Trophoblast cell (in vitro differentiated cells and primary cell): ENCODE results near the gene GRIN2A.

ENCODE experiments used
- DNase-seq, 2 donors: peaks; one replicate each; pipeline ENCODE4 v3.0.0-alpha.2; 2016
- H2AFZ ChIP-seq: 2 replicates; pipeline ENCODE4 v1.6.1; 2013; ENCODE audit warnings: low read length, moderate library complexity, mild to moderate bottlenecking; ENCODE audit not compliant: insufficient read depth, poor library complexity
- H2AK5ac ChIP-seq: 2 replicates; pipeline ENCODE4 v1.6.1; 2013; ENCODE audit warnings: mild to moderate bottlenecking, low read length
- H2BK120ac ChIP-seq: 2 replicates; pipeline ENCODE4 v1.6.1; 2013; ENCODE audit warnings: low read length, mild to moderate bottlenecking, moderate library complexity; ENCODE audit not compliant: insufficient read depth, poor library complexity
- H2BK12ac ChIP-seq: 2 replicates; pipeline ENCODE4 v1.6.1; 2013; ENCODE audit warnings: mild to moderate bottlenecking, low read length, moderate library complexity
- H2BK5ac ChIP-seq: 2 replicates; pipeline ENCODE4 v1.6.1; 2013; ENCODE audit warnings: low read length, low read depth, moderate library complexity, mild to moderate bottlenecking; ENCODE audit not compliant: poor library complexity
- H3K14ac ChIP-seq: 2 replicates; pipeline ENCODE4 v1.6.1; 2013; ENCODE audit warnings: mild to moderate bottlenecking, low read length
- H3K18ac ChIP-seq: 2 replicates; pipeline ENCODE4 v1.6.1; 2013; ENCODE audit warnings: mild to moderate bottlenecking, low read length
- H3K23ac ChIP-seq: 2 replicates; pipeline ENCODE4 v1.6.1; 2013; ENCODE audit warnings: low read length
- H3K27ac ChIP-seq: 2 replicates; pipeline ENCODE4 v1.5.1; 2013; ENCODE audit warnings: low read depth, mild to moderate bottlenecking, inconsistent platforms, low read length, moderate library complexity
- H3K27me3 ChIP-seq: 2 replicates; pipeline ENCODE4 v1.6.1; 2013; ENCODE audit warnings: inconsistent platforms, mild to moderate bottlenecking, low read length, moderate library complexity; ENCODE audit not compliant: insufficient read depth
- H3K36me3 ChIP-seq, 2 experiments: 1 replicate in 1 of 2; 2 replicates in 1 of 2; pipeline ENCODE4 v1.6.1; 2013; ENCODE audit warnings: low read length in 2 of 2, mild to moderate bottlenecking in 2 of 2, moderate library complexity in 1 of 2; ENCODE audit not compliant: insufficient read depth in 2 of 2, control insufficient read depth in 1 of 2
- H3K4ac ChIP-seq: 2 replicates; pipeline ENCODE4 v1.6.1; 2013; ENCODE audit warnings: low read depth, mild to moderate bottlenecking, low read length, moderate library complexity
- H3K4me1 ChIP-seq, 2 experiments: 1 replicate in 1 of 2; 2 replicates in 1 of 2; pipeline ENCODE4 v1.6.1; 2013; ENCODE audit warnings: low read length in 2 of 2, mild to moderate bottlenecking in 2 of 2, moderate library complexity in 1 of 2; ENCODE audit not compliant: insufficient read depth in 2 of 2, control insufficient read depth in 1 of 2
- H3K4me2 ChIP-seq: 2 replicates; pipeline ENCODE4 v1.6.1; 2013; ENCODE audit warnings: inconsistent platforms, mild to moderate bottlenecking, low read length, moderate library complexity
- H3K4me3 ChIP-seq: 2 replicates; pipeline ENCODE4 v1.5.1; 2013; ENCODE audit warnings: mild to moderate bottlenecking, low read depth, low read length, inconsistent platforms
- H3K79me1 ChIP-seq: one replicate; pipeline ENCODE4 v1.6.1; 2013; ENCODE audit warnings: low read length
- H3K79me2 ChIP-seq: 2 replicates; pipeline ENCODE4 v1.6.1; 2013; ENCODE audit warnings: low read length, mild to moderate bottlenecking; ENCODE audit not compliant: control insufficient read depth, insufficient read depth, poor library complexity
- H3K9ac ChIP-seq: 2 replicates; pipeline ENCODE4 v1.6.1; 2013; ENCODE audit warnings: mild to moderate bottlenecking, low read length
- H3K9me3 ChIP-seq: 2 replicates; pipeline ENCODE4 v1.6.1; 2013; ENCODE audit warnings: low read depth, mild to moderate bottlenecking, control low read depth, inconsistent platforms, low read length; ENCODE audit not compliant: insufficient read depth
- H4K12ac ChIP-seq: 2 replicates; pipeline ENCODE4 v1.6.1; 2013; ENCODE audit warnings: low read depth, mild to moderate bottlenecking, low read length, moderate library complexity
- H4K8ac ChIP-seq: 2 replicates; pipeline ENCODE4 v1.6.1; 2013; ENCODE audit warnings: low read depth, mild to moderate bottlenecking, low read length, moderate library complexity
- H4K91ac ChIP-seq: one replicate; pipeline ENCODE4 v1.6.1; 2013; ENCODE audit warnings: low read depth, mild to moderate bottlenecking, low read length, moderate library complexity
- WGBS: extraction: QIAGEN DNeasy Blood & Tissue Kit; methylation state at CpG from one replicate; pipeline ENCODE4 v1.1.7; 2013; ENCODE audit warnings: missing lambda C conversion rate; ENCODE audit not compliant: insufficient read length, insufficient coverage; ENCODE audit errors: extremely low coverage; 5-methylcytosine and 5-hydroxymethylcytosine counted together

The GRIN2A gene

GRCh38 chr16:10138881-10139280, 43.3 kb downstream of the GRIN2A start:
- no peaks in the 10 kb centered on the region for H3K9me3 ChIP-seq
- H3K4me2 ChIP-seq = no peak overlapping the region
- H3K9ac ChIP-seq = no peak overlapping the region
- H3K36me3 ChIP-seq = no peaks in the 10 kb centered on the region
- H2BK12ac ChIP-seq = no peak overlapping the region
- no peak overlapping the region for H3K4ac ChIP-seq
- H3K4me3 ChIP-seq = no peak overlapping the region
- no peaks in the 10 kb centered on the region for H3K79me1 ChIP-seq
- no peak overlapping the region for H3K27ac ChIP-seq
- no peak overlapping the region for H4K12ac ChIP-seq
- no peak overlapping the region for H2BK120ac ChIP-seq
- H3K4me1 ChIP-seq = no peaks in the 10 kb centered on the region
- no peak overlapping the region for H3K23ac ChIP-seq
- H3K14ac ChIP-seq = no peak overlapping the region
- WGBS = no CpG with 5 or more reads among the region's 5 CpGs
- DNase-seq = no peak
- H2BK5ac ChIP-seq = no peak overlapping the region
- H4K8ac ChIP-seq = no peak overlapping the region
- H2AFZ ChIP-seq = no peak overlapping the region
- H3K79me2 ChIP-seq = no peaks in the 10 kb centered on the region
- no peaks in the 10 kb centered on the region for H3K27me3 ChIP-seq
- no peak overlapping the region for H4K91ac ChIP-seq
- H3K18ac ChIP-seq = no peak overlapping the region
- no peak overlapping the region for H2AK5ac ChIP-seq

GRCh38 chr16:10137341-10137740, 44.9 kb downstream of the GRIN2A start:
- Histone ChIP-seq H3K79me1 (no peaks in the 10 kb centered on the region), H3K4ac (no peak overlapping the region), H3K79me2 (no peaks in the 10 kb centered on the region), H2BK5ac (no peak overlapping the region), H2AFZ (no peak overlapping the region), H4K91ac (no peak overlapping the region), H3K27ac (no peak overlapping the region), H3K4me2 (no peak overlapping the region), H3K4me1 (no peaks in the 10 kb centered on the region), H3K23ac (no peak overlapping the region), H2AK5ac (no peak overlapping the region), H3K9me3 (no peaks in the 10 kb centered on the region), H3K36me3 (no peaks in the 10 kb centered on the region), H3K14ac (no peak overlapping the region), H3K4me3 (no peak overlapping the region), H3K9ac (no peak overlapping the region), H4K12ac (no peak overlapping the region), H2BK12ac (no peak overlapping the region), H3K18ac (no peak overlapping the region), H4K8ac (no peak overlapping the region), H2BK120ac (no peak overlapping the region), H3K27me3 (no peaks in the 10 kb centered on the region)
- DNase-seq = no peak
- no CpG with 5 or more reads among the region's 5 CpGs for WGBS

DNA sequence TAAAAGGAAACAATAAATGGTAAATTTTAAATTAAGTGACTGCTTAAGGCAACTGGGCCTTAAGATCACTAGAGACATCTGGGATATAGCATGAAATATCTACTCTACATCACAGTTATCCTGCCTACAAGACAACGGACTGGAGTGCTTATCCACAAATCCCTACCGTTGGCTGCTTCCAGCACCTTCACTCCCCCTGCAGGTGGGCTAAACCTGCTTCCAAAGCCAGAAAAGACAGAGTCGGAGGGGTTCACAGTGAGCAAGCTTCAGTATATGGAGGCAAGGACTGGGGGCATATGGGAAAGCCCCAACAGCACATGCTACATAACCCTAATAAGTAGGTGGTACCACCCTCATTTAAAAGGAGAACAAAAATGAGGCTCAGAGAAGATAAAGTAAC, 45.3 kb downstream of the GRIN2A start:
- Histone ChIP-seq H3K4ac (no peak overlapping the region), H3K4me3 (no peak overlapping the region), H2BK120ac (no peak overlapping the region), H2BK12ac (no peak overlapping the region), H3K27me3 (no peaks in the 10 kb centered on the region), H3K79me1 (no peaks in the 10 kb centered on the region), H3K36me3 (no peaks in the 10 kb centered on the region), H3K9me3 (no peaks in the 10 kb centered on the region), H3K4me2 (no peak overlapping the region), H3K4me1 (no peaks in the 10 kb centered on the region), H2BK5ac (no peak overlapping the region), H4K91ac (no peak overlapping the region), H3K9ac (no peak overlapping the region), H3K14ac (no peak overlapping the region), H3K23ac (no peak overlapping the region), H3K79me2 (no peaks in the 10 kb centered on the region), H2AFZ (no peak overlapping the region), H3K18ac (no peak overlapping the region), H3K27ac (no peak overlapping the region), H2AK5ac (no peak overlapping the region), H4K8ac (no peak overlapping the region), H4K12ac (no peak overlapping the region)
- no CpG with 5 or more reads among the region's 3 CpGs for WGBS
- no peak for DNase-seq

- H3K9me3 ChIP-seq = no peaks in the 10 kb centered on the region
- no peak overlapping the region for H3K4me2 ChIP-seq
- H4K8ac ChIP-seq = no peak overlapping the region
- no peak overlapping the region for H2BK12ac ChIP-seq
- H3K36me3 ChIP-seq = no peaks in the 10 kb centered on the region
- no CpG with 5 or more reads among the region's 3 CpGs for WGBS
- no peaks in the 10 kb centered on the region for H3K27me3 ChIP-seq
- no peak overlapping the region for H2AFZ ChIP-seq
- no peak overlapping the region for H3K4ac ChIP-seq
- no peak overlapping the region for H3K9ac ChIP-seq
- no peak for DNase-seq
- H3K23ac ChIP-seq = no peak overlapping the region
- no peaks in the 10 kb centered on the region for H3K79me1 ChIP-seq
- H4K91ac ChIP-seq = no peak overlapping the region
- H3K14ac ChIP-seq = no peak overlapping the region
- no peak overlapping the region for H2BK5ac ChIP-seq
- no peaks in the 10 kb centered on the region for H3K79me2 ChIP-seq
- H2AK5ac ChIP-seq = no peak overlapping the region
- no peak overlapping the region for H2BK120ac ChIP-seq
- no peak overlapping the region for H3K18ac ChIP-seq
- H3K27ac ChIP-seq = no peak overlapping the region
- no peak overlapping the region for H4K12ac ChIP-seq
- no peak overlapping the region for H3K4me3 ChIP-seq
- H3K4me1 ChIP-seq = no peaks in the 10 kb centered on the region
Measured at GRCh38 chr16:10130538-10130937, 51.7 kb downstream of the GRIN2A start.
